A673 (cell line): ENCODE data around the gene CCDC120. TPM values are rescaled to one million over a fixed set of nuclear protein-coding genes. Genes with fewer than 3 reads are reported as not detected.

Experiments
- BruUV-seq: library from RNA; stranded (reverse); fragments of 400-500 nt; replicated peaks from 2 replicates; lab custom pipeline; 2021; lab: Mats Ljungman, UMichigan
- CTCF ChIA-PET: fragments of 300-600 bp; sonication (Branson Sonifier 250); formaldehyde crosslinking; loops from one replicate; lab custom pipeline; 2022; ENCODE audit warnings: antibody characterized with exemption; lab: Charles Lee
- POLR2A ChIA-PET: fragments of 300-600 bp; sonication (Branson Sonifier 250); formaldehyde crosslinking; loops from one replicate; lab custom pipeline; 2022; ENCODE audit warnings: antibody characterized with exemption; ENCODE audit not compliant: low non-redundant PET; lab: Charles Lee
- DNase-seq: peaks from one replicate; pipeline ENCODE4 v3.0.0-alpha.2; 2015; ENCODE audit warnings: low spot score
- H3K27ac ChIP-seq: fragments of 200-600 bp; sonication (generic); 2 replicates; pipeline ENCODE4 v1.5.1; 2016; ENCODE audit warnings: mixed run types, low read depth, mild to moderate bottlenecking, mixed read lengths, antibody characterized with exemption, low read length; ENCODE audit not compliant: poor library complexity, severe bottlenecking
- H3K27me3 ChIP-seq: fragments of 200-600 bp; sonication (generic); replicated peaks from 2 replicates; pipeline ENCODE4 v1.6.1; 2017; ENCODE audit warnings: mixed run types, low read depth, mild to moderate bottlenecking, mixed read lengths, antibody characterized with exemption, low read length; ENCODE audit not compliant: insufficient read depth, poor library complexity
- H3K36me3 ChIP-seq: fragments of 200-600 bp; sonication (generic); 2 replicates; pipeline ENCODE4 v1.6.1; 2016; ENCODE audit warnings: mixed run types, mild to moderate bottlenecking, mixed read lengths, antibody characterized with exemption, low read length; ENCODE audit not compliant: insufficient read depth, poor library complexity, severe bottlenecking
- H3K4me1 ChIP-seq: fragments of 200-600 bp; sonication (generic); 2 replicates; pipeline ENCODE4 v1.6.1; 2017; ENCODE audit warnings: mixed run types, mild to moderate bottlenecking, mixed read lengths, antibody characterized with exemption, low read length; ENCODE audit not compliant: insufficient read depth, poor library complexity, severe bottlenecking
- H3K4me3 ChIP-seq: fragments of 200-600 bp; sonication (generic); 2 replicates; pipeline ENCODE4 v1.5.1; 2016; ENCODE audit warnings: low read depth, mixed run types, mild to moderate bottlenecking, mixed read lengths, low read length; ENCODE audit not compliant: poor library complexity, severe bottlenecking
- H3K9me3 ChIP-seq: fragments of 200-600 bp; sonication (generic); 2 replicates; pipeline ENCODE4 v1.6.1; 2016; ENCODE audit warnings: mixed run types, low read depth, mild to moderate bottlenecking, mixed read lengths, antibody characterized with exemption, low read length; ENCODE audit not compliant: poor library complexity, severe bottlenecking
- CTCF ChIP-seq: fragments of 300-800, 200-600 bp; sonication (generic); conservative IDR thresholded peaks from 2 replicates; pipeline ENCODE4 v1.5.1; 2017; ENCODE audit warnings: low read depth, mild to moderate bottlenecking, antibody characterized with exemption, low read length, moderate library complexity, mixed read lengths
- EZH2 ChIP-seq: fragments of 200-600 bp; sonication (generic); IDR thresholded peaks from 2 replicates; pipeline ENCODE4 v1.6.1; 2017; ENCODE audit warnings: borderline replicate concordance, low read depth, mild to moderate bottlenecking, mixed read lengths, antibody characterized with exemption, low read length; ENCODE audit not compliant: poor library complexity, severe bottlenecking
- intact Hi-C: fragments of 100-400 bp; cut with micrococcal nuclease; formaldehyde crosslinking; loops from one replicate; pipeline ENCODE4 v1.10.0; 2022; ENCODE audit not compliant: unreplicated experiment
- total RNA-seq: library from RNA; stranded (reverse); gene quantifications from 2 replicates; pipeline ENCODE4 v1.2.3, GENCODE V29; 2021

CCDC120 gene
- total RNA-seq, 1 experiment from 2014 or later: 13.0 TPM

- H3K9me3 ChIP-seq: no peaks in the 10 kb centered on the region
- DNase-seq: peak; percentile 87
- peak overlapping the region; percentile 66 for H3K4me3 ChIP-seq
- H3K36me3 ChIP-seq: no peaks in the 10 kb centered on the region
- CTCF ChIA-PET: no interaction called here
- no peak for TF ChIP-seq CTCF
- TF ChIP-seq EZH2: no peak
- no TSS peak for BruUV-seq
- no peaks in the 10 kb centered on the region for H3K4me1 ChIP-seq
- H3K27me3 ChIP-seq: no peaks in the 10 kb centered on the region
- H3K27ac ChIP-seq: peak overlapping the region; percentile 83
- intact Hi-C loops: no loop called here
- POLR2A ChIA-PET: interaction anchor here (0.6 kb wide), 1 partner anchor 13 kb away, joined by 5 read pairs; no protein-coding TSS in a partner anchor
Measured at GRCh38 chrX:49053223-49054072, 5.4 kb upstream of the CCDC120 start.

GRCh38 chrX:49054073-49054762 lies 4.6 kb upstream of the CCDC120 start:
- H3K4me3 ChIP-seq: peak overlapping the region; percentile 66
- POLR2A ChIA-PET: no interaction called here
- intact Hi-C loops: no loop called here
- CTCF ChIA-PET: no interaction called here
- H3K36me3 ChIP-seq: no peaks in the 10 kb centered on the region
- BruUV-seq: no TSS peak
- no peaks in the 10 kb centered on the region for H3K9me3 ChIP-seq
- TF ChIP-seq EZH2: no peak
- no peak for TF ChIP-seq CTCF
- DNase-seq: no peak
- H3K27ac ChIP-seq: peak overlapping the region; percentile 83
- H3K27me3 ChIP-seq: no peaks in the 10 kb centered on the region
- no peaks in the 10 kb centered on the region for H3K4me1 ChIP-seq

GRCh38 chrX:49059201-49059600 lies 402 bp downstream of the CCDC120 start:
- CTCF ChIA-PET: no interaction called here
- Histone ChIP-seq H3K27ac (no peak overlapping the region), H3K36me3 (no peaks in the 10 kb centered on the region), H3K4me1 (no peaks in the 10 kb centered on the region), H3K9me3 (no peaks in the 10 kb centered on the region), H3K27me3 (no peaks in the 10 kb centered on the region), H3K4me3 (no peak overlapping the region)
- intact Hi-C loops: no loop called here
- no peak for DNase-seq
- POLR2A ChIA-PET: no interaction called here
- no peak for TF ChIP-seq EZH2
- no TSS peak for BruUV-seq
